WTC11 (cell line): ENCODE measurements around the gene RPL15. TPM values are rescaled to one million over a fixed set of nuclear protein-coding genes. Genes with fewer than 3 reads are reported as not detected.
"Not testable (repeated sequence)": the region's sequence is repeated elsewhere in the genome, so short reads cannot be mapped to it uniquely, and the experiment has no call there.

Source experiments
- ATAC-seq: fragments of 200-7000 bp; cut with Tn5 transposase; 2 replicates; pipeline ENCODE4 v1.10.0; 2021; ENCODE audit warnings: mild to moderate bottlenecking, moderate library complexity
- CTCF ChIA-PET: fragments of 300-600 bp; sonication (Branson Sonifier 250); formaldehyde crosslinking; loops from one replicate; lab custom pipeline; 2021; ENCODE audit warnings: antibody characterized with exemption; lab: Charles Lee
- POLR2A ChIA-PET: fragments of 350-600 bp; sonication (Branson Sonifier 250); formaldehyde crosslinking; loops from one replicate; lab custom pipeline; 2021; ENCODE audit warnings: antibody characterized with exemption; lab: Charles Lee
- DNase-seq: peaks from one replicate; pipeline ENCODE4 v3.0.0; 2021; ENCODE audit warnings: low spot score
- H3K27ac Mint-ChIP-seq: 2 replicates; pipeline ENCODE4 v1.8.0; 2021; ENCODE audit warnings: mixed read lengths
- H3K27me3 Mint-ChIP-seq: 2 replicates; pipeline ENCODE4 v1.8.0; 2021; ENCODE audit warnings: low read depth, mild to moderate bottlenecking, moderate library complexity, mixed read lengths
- H3K36me3 Mint-ChIP-seq: 2 replicates; pipeline ENCODE4 v1.8.0; 2021; ENCODE audit warnings: mixed read lengths
- H3K4me1 Mint-ChIP-seq: 2 replicates; pipeline ENCODE4 v1.8.0; 2022; ENCODE audit warnings: mixed read lengths
- H3K4me3 Mint-ChIP-seq: 2 replicates; pipeline ENCODE4 v1.8.0; 2021; ENCODE audit warnings: mild to moderate bottlenecking, moderate library complexity, mixed read lengths
- H3K9me3 Mint-ChIP-seq: 2 replicates; pipeline ENCODE4 v1.8.0; 2021; ENCODE audit warnings: mixed read lengths
- ATF1 ChIP-seq: sonication (generic); formaldehyde crosslinking; IDR thresholded peaks from 2 replicates; pipeline ENCODE4 v1.8.1; 2023; ENCODE audit warnings: mild to moderate bottlenecking, moderate library complexity, missing genetic modification reagents
- CBFB ChIP-seq: sonication (generic); formaldehyde crosslinking; IDR thresholded peaks from 2 replicates; pipeline ENCODE4 v1.8.1; 2022; ENCODE audit warnings: mild to moderate bottlenecking, low read depth, missing genetic modification reagents
- CREB1 ChIP-seq: sonication (generic); formaldehyde crosslinking; IDR thresholded peaks from 2 replicates; pipeline ENCODE4 v1.8.0; 2023; ENCODE audit warnings: mild to moderate bottlenecking, missing genetic modification reagents
- ELF4 ChIP-seq: sonication (generic); formaldehyde crosslinking; IDR thresholded peaks from 2 replicates; pipeline ENCODE4 v1.8.1; 2022; ENCODE audit warnings: low read depth, mild to moderate bottlenecking, moderate library complexity, missing genetic modification reagents
- FOXP1 ChIP-seq: sonication (generic); formaldehyde crosslinking; IDR thresholded peaks from 2 replicates; pipeline ENCODE4 v1.8.0; 2022; ENCODE audit warnings: missing genetic modification reagents, mild to moderate bottlenecking, moderate library complexity, borderline replicate concordance
- MXD4 ChIP-seq: fragments of 250-450 bp; sonication (Bioruptor Pico); IDR thresholded peaks from 2 replicates; pipeline ENCODE4 v1.8.0; 2021; ENCODE audit warnings: mild to moderate bottlenecking, moderate library complexity, borderline replicate concordance
- NFATC4 ChIP-seq: fragments of 250-450 bp; sonication (Bioruptor Pico); IDR thresholded peaks from 2 replicates; pipeline ENCODE4 v1.9.0; 2021; ENCODE audit warnings: mild to moderate bottlenecking
- NFE2L1 ChIP-seq: sonication (generic); formaldehyde crosslinking; IDR thresholded peaks from 2 replicates; pipeline ENCODE4 v1.8.1; 2023; ENCODE audit warnings: missing genetic modification reagents
- NFYB ChIP-seq: sonication (generic); formaldehyde crosslinking; conservative IDR thresholded peaks from 2 replicates; pipeline ENCODE4 v1.8.0; 2022; ENCODE audit warnings: low read depth, missing genetic modification reagents
- SMAD4 ChIP-seq: sonication (generic); formaldehyde crosslinking; IDR thresholded peaks from 2 replicates; pipeline ENCODE4 v1.8.0; 2022; ENCODE audit warnings: mild to moderate bottlenecking, missing genetic modification reagents
- SP1 ChIP-seq: sonication (generic); formaldehyde crosslinking; conservative IDR thresholded peaks from 2 replicates; pipeline ENCODE4 v1.8.1; 2022; ENCODE audit warnings: missing genetic modification reagents
- TCF7 ChIP-seq: sonication (generic); formaldehyde crosslinking; IDR thresholded peaks from 2 replicates; pipeline ENCODE4 v1.8.0; 2022; ENCODE audit warnings: mild to moderate bottlenecking, low read depth, missing genetic modification reagents, moderate library complexity
- TEAD1 ChIP-seq: sonication (generic); formaldehyde crosslinking; IDR thresholded peaks from 2 replicates; pipeline ENCODE4 v1.8.0; 2022; ENCODE audit warnings: mild to moderate bottlenecking, missing genetic modification reagents
- ZNF219 ChIP-seq: sonication (generic); formaldehyde crosslinking; IDR thresholded peaks from 2 replicates; pipeline ENCODE4 v1.8.0; 2023; ENCODE audit warnings: missing genetic modification reagents, mild to moderate bottlenecking, borderline replicate concordance
- ZNF232 ChIP-seq: sonication (generic); formaldehyde crosslinking; IDR thresholded peaks from 2 replicates; pipeline ENCODE4 v1.8.0; 2022; ENCODE audit warnings: mild to moderate bottlenecking, missing genetic modification reagents
- ZNF416 ChIP-seq: fragments of 250-450 bp; sonication (Bioruptor Pico); IDR thresholded peaks from 2 replicates; pipeline ENCODE4 v1.9.0; 2021; ENCODE audit warnings: mild to moderate bottlenecking, inconsistent platforms
- total RNA-seq: library from RNA; stranded (reverse); gene quantifications from 3 replicates; pipeline ENCODE4 v1.2.3, GENCODE V29; 2021
- TF ChIP-seq, protein P1 (sequence below): fragments of 250-450 bp; sonication (Bioruptor Pico); IDR thresholded peaks from 2 replicates; pipeline ENCODE4 v1.9.0; 2021; ENCODE audit warnings: mild to moderate bottlenecking
- TF ChIP-seq, protein P2 (sequence below): sonication (generic); formaldehyde crosslinking; IDR thresholded peaks from 2 replicates; pipeline ENCODE4 v1.8.1; 2023; ENCODE audit warnings: mild to moderate bottlenecking, missing genetic modification reagents
- TF ChIP-seq, protein P3 (sequence below): fragments of 250-450 bp; sonication (Bioruptor Pico); IDR thresholded peaks from 2 replicates; pipeline ENCODE4 v1.9.0; 2021; ENCODE audit warnings: moderate library complexity, mild to moderate bottlenecking, inconsistent platforms, borderline replicate concordance
- TF ChIP-seq, protein P4 (sequence below): fragments of 200-600 bp; IDR thresholded peaks from 2 replicates; pipeline ENCODE4 v1.8.0; 2022; ENCODE audit warnings: antibody characterized with exemption
- TF ChIP-seq, protein P5 (sequence below): sonication (generic); formaldehyde crosslinking; IDR thresholded peaks from 2 replicates; pipeline ENCODE4 v1.8.1; 2022; ENCODE audit warnings: low read depth, missing genetic modification reagents, borderline replicate concordance
- TF ChIP-seq, protein P6 (sequence below): sonication (generic); formaldehyde crosslinking; IDR thresholded peaks from 2 replicates; pipeline ENCODE4 v1.8.1; 2023; ENCODE audit warnings: mild to moderate bottlenecking, moderate library complexity, missing genetic modification reagents

RPL15 gene
- total RNA-seq, 1 experiment from 2014 or later = 2,428 TPM

DNA sequence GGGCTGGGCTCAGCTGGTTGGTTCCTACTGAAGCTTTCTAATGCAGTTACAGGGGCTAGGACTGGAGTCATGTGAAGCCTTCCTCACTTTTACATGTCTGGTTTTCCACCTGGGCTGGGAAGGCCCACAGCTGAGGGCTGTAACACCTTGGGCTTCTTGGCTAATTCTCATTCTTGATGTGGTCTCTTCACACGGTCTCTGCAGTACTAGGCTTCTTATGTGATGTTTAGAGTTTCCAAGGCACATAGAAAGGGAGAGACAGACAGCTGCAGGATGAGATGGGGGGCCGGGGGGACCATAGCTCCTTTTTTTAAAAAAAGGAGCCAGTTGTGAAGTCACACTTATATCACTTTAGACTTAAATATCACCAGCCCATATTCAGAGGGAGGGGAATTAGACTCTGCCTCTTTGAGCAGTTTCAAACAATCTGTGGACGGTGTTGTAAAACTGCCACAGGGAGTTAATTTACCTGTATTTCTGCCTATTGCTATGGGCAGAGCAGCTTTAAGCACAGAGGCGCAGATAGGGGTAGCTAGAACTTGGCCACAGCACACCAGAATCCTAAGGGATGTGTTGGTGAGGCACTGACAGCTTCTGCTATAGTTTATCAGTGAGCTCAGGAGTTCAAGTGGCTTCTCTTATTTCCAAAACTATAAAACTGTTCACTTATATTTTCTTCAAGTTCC, 46.8 kb upstream of the RPL15 start:
- no peak for DNase-seq
- Mint-ChIP-seq H3K9me3 (no peaks in the 10 kb centered on the region; the same call in 1 of the 2 replicates), H3K4me1 (peaks cover 36% of the 10 kb centered on the region)
- TF ChIP-seq FOXP1 (CRISPR knock-in tag) (no peak), ZNF232 (no peak), ELF4 (CRISPR knock-in tag) (no peak), NFE2L1 (CRISPR knock-in tag) (no peak), TCF7 (no peak), ZNF416 (CRISPR knock-in tag) (no peak), ATF1 (CRISPR knock-in tag) (no peak)
- TF ChIP-seq, protein P1, sequence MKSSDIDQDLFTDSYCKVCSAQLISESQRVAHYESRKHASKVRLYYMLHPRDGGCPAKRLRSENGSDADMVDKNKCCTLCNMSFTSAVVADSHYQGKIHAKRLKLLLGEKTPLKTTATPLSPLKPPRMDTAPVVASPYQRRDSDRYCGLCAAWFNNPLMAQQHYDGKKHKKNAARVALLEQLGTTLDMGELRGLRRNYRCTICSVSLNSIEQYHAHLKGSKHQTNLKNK (CRISPR knock-in tag) = no peak
- TF ChIP-seq, protein P2, sequence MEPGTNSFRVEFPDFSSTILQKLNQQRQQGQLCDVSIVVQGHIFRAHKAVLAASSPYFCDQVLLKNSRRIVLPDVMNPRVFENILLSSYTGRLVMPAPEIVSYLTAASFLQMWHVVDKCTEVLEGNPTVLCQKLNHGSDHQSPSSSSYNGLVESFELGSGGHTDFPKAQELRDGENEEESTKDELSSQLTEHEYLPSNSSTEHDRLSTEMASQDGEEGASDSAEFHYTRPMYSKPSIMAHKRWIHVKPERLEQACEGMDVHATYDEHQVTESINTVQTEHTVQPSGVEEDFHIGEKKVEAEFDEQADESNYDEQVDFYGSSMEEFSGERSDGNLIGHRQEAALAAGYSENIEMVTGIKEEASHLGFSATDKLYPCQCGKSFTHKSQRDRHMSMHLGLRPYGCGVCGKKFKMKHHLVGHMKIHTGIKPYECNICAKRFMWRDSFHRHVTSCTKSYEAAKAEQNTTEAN = no peak
- TF ChIP-seq, protein P3, sequence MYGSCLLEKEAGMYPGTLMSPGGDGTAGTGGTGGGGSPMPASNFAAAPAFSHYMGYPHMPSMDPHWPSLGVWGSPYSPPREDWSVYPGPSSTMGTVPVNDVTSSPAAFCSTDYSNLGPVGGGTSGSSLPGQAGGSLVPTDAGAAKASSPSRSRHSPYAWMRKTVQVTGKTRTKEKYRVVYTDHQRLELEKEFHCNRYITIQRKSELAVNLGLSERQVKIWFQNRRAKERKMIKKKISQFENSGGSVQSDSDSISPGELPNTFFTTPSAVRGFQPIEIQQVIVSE (CRISPR knock-in tag) = no peak
- TF ChIP-seq, protein P4, sequence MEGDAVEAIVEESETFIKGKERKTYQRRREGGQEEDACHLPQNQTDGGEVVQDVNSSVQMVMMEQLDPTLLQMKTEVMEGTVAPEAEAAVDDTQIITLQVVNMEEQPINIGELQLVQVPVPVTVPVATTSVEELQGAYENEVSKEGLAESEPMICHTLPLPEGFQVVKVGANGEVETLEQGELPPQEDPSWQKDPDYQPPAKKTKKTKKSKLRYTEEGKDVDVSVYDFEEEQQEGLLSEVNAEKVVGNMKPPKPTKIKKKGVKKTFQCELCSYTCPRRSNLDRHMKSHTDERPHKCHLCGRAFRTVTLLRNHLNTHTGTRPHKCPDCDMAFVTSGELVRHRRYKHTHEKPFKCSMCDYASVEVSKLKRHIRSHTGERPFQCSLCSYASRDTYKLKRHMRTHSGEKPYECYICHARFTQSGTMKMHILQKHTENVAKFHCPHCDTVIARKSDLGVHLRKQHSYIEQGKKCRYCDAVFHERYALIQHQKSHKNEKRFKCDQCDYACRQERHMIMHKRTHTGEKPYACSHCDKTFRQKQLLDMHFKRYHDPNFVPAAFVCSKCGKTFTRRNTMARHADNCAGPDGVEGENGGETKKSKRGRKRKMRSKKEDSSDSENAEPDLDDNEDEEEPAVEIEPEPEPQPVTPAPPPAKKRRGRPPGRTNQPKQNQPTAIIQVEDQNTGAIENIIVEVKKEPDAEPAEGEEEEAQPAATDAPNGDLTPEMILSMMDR = no peak
- TF ChIP-seq, all 79 proteins: peak for 0
- Mint-ChIP-seq H3K4me3 (no peak overlapping the region), H3K27me3 (no peaks in the 10 kb centered on the region), H3K27ac (no peak overlapping the region), H3K36me3 (peaks cover 8% of the 10 kb centered on the region)
- no peak for ATAC-seq
- ChIA-PET CTCF (no interaction called here), POLR2A (interaction anchor here (0.6 kb wide), 1 partner anchor 12 kb away, joined by 5 read pairs; no protein-coding TSS in a partner anchor)

DNA sequence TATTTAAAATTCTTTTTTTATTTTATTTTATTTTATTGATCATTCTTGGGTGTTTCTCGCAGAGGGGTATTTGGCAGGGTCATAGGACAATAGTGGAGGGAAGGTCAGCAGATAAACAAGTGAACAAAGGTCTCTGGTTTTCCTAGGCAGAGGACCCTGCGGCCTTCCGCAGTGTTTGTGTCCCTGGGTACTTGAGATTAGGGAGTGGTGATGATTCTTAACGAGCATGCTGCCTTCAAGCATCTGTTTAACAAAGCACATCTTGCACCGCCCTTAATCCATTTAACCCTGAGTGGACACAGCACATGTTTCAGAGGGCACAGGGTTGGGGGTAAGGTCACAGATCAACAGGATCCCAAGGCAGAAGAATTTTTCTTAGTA, 46.3 kb upstream of the RPL15 start:
- POLR2A ChIA-PET, ATAC-seq, H3K27ac Mint-ChIP-seq, H3K4me3 Mint-ChIP-seq, H3K36me3 Mint-ChIP-seq, CTCF ChIA-PET, H3K9me3 Mint-ChIP-seq, DNase-seq, H3K27me3 Mint-ChIP-seq: not testable (repeated sequence)
- peaks cover 36% of the 10 kb centered on the region for H3K4me1 Mint-ChIP-seq

DNA sequence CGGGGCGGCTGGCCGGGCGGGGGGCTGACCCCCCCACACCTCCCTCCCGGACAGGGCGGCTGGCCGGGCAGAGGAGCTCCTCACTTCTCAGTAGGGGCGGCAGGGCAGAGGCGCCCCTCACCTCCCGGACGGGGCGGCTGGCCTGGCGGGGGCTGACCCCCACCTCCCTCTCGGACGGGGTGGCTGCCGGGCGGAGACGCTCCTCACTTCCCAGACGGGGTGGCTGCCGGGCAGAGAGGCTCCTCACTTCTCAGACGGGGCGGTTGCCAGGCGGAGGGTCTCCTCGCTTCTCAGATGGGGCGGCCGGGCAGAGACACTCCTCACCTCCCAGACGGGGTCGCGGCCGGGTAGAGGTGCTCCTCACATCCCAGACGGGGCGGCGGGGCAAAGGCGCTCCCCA, 45.6 kb upstream of the RPL15 start:
- CTCF ChIA-PET, H3K36me3 Mint-ChIP-seq, DNase-seq, H3K9me3 Mint-ChIP-seq, H3K27me3 Mint-ChIP-seq, POLR2A ChIA-PET, H3K27ac Mint-ChIP-seq, H3K4me3 Mint-ChIP-seq, ATAC-seq: not testable (repeated sequence)
- peaks cover 35% of the 10 kb centered on the region for H3K4me1 Mint-ChIP-seq

DNA sequence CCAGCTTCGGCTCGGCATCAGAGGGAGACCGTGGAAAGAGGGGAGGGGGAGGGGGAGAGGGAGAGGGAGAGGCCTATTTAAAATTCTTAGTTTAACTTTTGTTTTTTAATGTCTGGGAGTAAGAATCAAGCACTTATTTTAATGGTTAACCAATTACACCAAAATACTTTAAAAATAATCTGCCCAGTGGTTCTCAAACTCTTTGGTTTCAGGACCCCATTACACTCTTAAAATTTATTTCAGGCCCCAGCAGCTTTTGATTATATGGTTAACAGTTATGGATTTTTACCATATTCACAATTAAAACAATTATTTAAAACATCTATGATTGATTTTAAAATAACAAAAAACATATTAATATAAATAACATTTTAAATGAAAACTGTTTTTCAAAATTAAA, 44.6 kb upstream of the RPL15 start:
- Mint-ChIP-seq H3K27ac (no peak overlapping the region), H3K9me3 (peaks cover 2% of the 10 kb centered on the region), H3K4me3 (no peak overlapping the region), H3K4me1 (peaks cover 31% of the 10 kb centered on the region), H3K27me3 (no peaks in the 10 kb centered on the region), H3K36me3 (peaks cover 14% of the 10 kb centered on the region)
- CTCF ChIA-PET = no interaction called here
- ATAC-seq (no peak), DNase-seq (no peak)
- POLR2A ChIA-PET = no interaction called here
- no peak for TF ChIP-seq SMAD4 (CRISPR knock-in tag)
- no peak for TF ChIP-seq NFYB (CRISPR knock-in tag)
- no peak for TF ChIP-seq SP1
- no peak for TF ChIP-seq ZNF219 (CRISPR knock-in tag)
- TF ChIP-seq, protein P5, sequence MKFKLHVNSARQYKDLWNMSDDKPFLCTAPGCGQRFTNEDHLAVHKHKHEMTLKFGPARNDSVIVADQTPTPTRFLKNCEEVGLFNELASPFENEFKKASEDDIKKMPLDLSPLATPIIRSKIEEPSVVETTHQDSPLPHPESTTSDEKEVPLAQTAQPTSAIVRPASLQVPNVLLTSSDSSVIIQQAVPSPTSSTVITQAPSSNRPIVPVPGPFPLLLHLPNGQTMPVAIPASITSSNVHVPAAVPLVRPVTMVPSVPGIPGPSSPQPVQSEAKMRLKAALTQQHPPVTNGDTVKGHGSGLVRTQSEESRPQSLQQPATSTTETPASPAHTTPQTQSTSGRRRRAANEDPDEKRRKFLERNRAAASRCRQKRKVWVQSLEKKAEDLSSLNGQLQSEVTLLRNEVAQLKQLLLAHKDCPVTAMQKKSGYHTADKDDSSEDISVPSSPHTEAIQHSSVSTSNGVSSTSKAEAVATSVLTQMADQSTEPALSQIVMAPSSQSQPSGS (CRISPR knock-in tag) = no peak
- TF ChIP-seq TEAD1 = no peak
- no peak for TF ChIP-seq NFATC4 (CRISPR knock-in tag)
- TF ChIP-seq FOXP1 (CRISPR knock-in tag) = no peak
- TF ChIP-seq ZNF232 = no peak
- TF ChIP-seq, protein P6, sequence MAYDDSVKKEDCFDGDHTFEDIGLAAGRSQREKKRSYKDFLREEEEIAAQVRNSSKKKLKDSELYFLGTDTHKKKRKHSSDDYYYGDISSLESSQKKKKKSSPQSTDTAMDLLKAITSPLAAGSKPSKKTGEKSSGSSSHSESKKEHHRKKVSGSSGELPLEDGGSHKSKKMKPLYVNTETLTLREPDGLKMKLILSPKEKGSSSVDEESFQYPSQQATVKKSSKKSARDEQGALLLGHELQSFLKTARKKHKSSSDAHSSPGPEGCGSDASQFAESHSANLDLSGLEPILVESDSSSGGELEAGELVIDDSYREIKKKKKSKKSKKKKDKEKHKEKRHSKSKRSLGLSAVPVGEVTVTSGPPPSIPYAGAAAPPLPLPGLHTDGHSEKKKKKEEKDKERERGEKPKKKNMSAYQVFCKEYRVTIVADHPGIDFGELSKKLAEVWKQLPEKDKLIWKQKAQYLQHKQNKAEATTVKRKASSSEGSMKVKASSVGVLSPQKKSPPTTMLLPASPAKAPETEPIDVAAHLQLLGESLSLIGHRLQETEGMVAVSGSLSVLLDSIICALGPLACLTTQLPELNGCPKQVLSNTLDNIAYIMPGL = no peak
- no peak for TF ChIP-seq CBFB
- no peak for TF ChIP-seq CREB1 (CRISPR knock-in tag)
- TF ChIP-seq MXD4 (CRISPR knock-in tag) = no peak
